ENCODE measurements around the gene PIMREG.
A peak's percentile ranks its signal among the peaks of the same experiment; 100 is the strongest.

The PIMREG gene

GRCh38 chr17:6488008-6488539 is 43.8 kb downstream of the PIMREG start:
- DNase-seq, result no peak
- in situ Hi-C loops (cut with HindIII; ENCODE audit: low pct_ligation_motif_present, low pct_unique_long_range_greater_than_20kb, low sequenced_read_pairs), result no loop called here

GRCh38 chr17:6489016-6489550 is 44.8 kb downstream of the PIMREG start:
- in situ Hi-C loops (cut with HindIII; ENCODE audit: low pct_ligation_motif_present, low pct_unique_long_range_greater_than_20kb, low sequenced_read_pairs), result no loop called here
- no peak for DNase-seq

GRCh38 chr17:6491071-6491700 is 46.9 kb downstream of the PIMREG start:
- in situ Hi-C loops (cut with HindIII; ENCODE audit: low pct_ligation_motif_present, low pct_unique_long_range_greater_than_20kb, low sequenced_read_pairs), result no loop called here
- no peak for DNase-seq

- in situ Hi-C loops (cut with HindIII; ENCODE audit: low pct_ligation_motif_present, low pct_unique_long_range_greater_than_20kb, low sequenced_read_pairs), result no loop called here
- no peak for DNase-seq
These were observed 48.8 kb downstream of the PIMREG start for GRCh38 chr17:6492892-6493674.

GRCh38 chr17:6494239-6494941 is 50.1 kb downstream of the PIMREG start:
- in situ Hi-C loops (cut with HindIII; ENCODE audit: low pct_ligation_motif_present, low pct_unique_long_range_greater_than_20kb, low sequenced_read_pairs), result no loop called here
- peak; percentile 72 for DNase-seq

GRCh38 chr17:6495450-6496115 is 51.3 kb downstream of the PIMREG start:
- in situ Hi-C loops (cut with HindIII; ENCODE audit: low pct_ligation_motif_present, low pct_unique_long_range_greater_than_20kb, low sequenced_read_pairs), result no loop called here
- no peak for DNase-seq

- no peak for DNase-seq
- in situ Hi-C loops (cut with HindIII; ENCODE audit: low pct_ligation_motif_present, low pct_unique_long_range_greater_than_20kb, low sequenced_read_pairs), result no loop called here
These were observed 51.8 kb downstream of the PIMREG start for GRCh38 chr17:6496116-6496481.

- in situ Hi-C loops (cut with HindIII; ENCODE audit: low pct_ligation_motif_present, low pct_unique_long_range_greater_than_20kb, low sequenced_read_pairs), result no loop called here
- DNase-seq, result no peak
These were observed 52.6 kb downstream of the PIMREG start for GRCh38 chr17:6496640-6497441.

GRCh38 chr17:6497496-6498221 is 53.4 kb downstream of the PIMREG start:
- in situ Hi-C loops (cut with HindIII; ENCODE audit: low pct_ligation_motif_present, low pct_unique_long_range_greater_than_20kb, low sequenced_read_pairs), result no loop called here
- DNase-seq, result no peak

GRCh38 chr17:6498356-6498755 is 54.1 kb downstream of the PIMREG start:
- DNase-seq, result no peak
- in situ Hi-C loops (cut with HindIII; ENCODE audit: low pct_ligation_motif_present, low pct_unique_long_range_greater_than_20kb, low sequenced_read_pairs), result no loop called here

- DNase-seq, result no peak
- in situ Hi-C loops (cut with HindIII; ENCODE audit: low pct_ligation_motif_present, low pct_unique_long_range_greater_than_20kb, low sequenced_read_pairs), result no loop called here
These were observed 54.8 kb downstream of the PIMREG start for GRCh38 chr17:6498901-6499540.

Measured in ACHN (cell line).